ENCODE data around the gene ATRNL1.
"Not testable (repeated sequence)": the region's sequence is repeated elsewhere in the genome, so short reads cannot be mapped to it uniquely, and the experiment has no call there.

The ATRNL1 gene

GRCh38 chr10:115278294-115278693, 185.1 kb downstream of the ATRNL1 start:
- Histone ChIP-seq H3K27ac (ENCODE audit: low read depth, low read length) (no peak overlapping the region), H3K9ac (ENCODE audit: low read length) (no peak overlapping the region), H3K4me3 (ENCODE audit: low read length) (no peak overlapping the region), H3K36me3 (ENCODE audit: control insufficient read depth, insufficient read depth, low read length) (no peaks in the 10 kb centered on the region), H3K27me3 (ENCODE audit: control insufficient read depth, insufficient read depth, low read length) (no peaks in the 10 kb centered on the region), H3K4me1 (ENCODE audit: control insufficient read depth, insufficient read depth, low read length) (no peaks in the 10 kb centered on the region)

GRCh38 chr10:115295213-115295805, 202.1 kb downstream of the ATRNL1 start:
- H3K27ac ChIP-seq (ENCODE audit: low read depth, low read length), result no peak overlapping the region
- no peak overlapping the region for H3K4me3 ChIP-seq (ENCODE audit: low read length)
- no peak overlapping the region for H3K9ac ChIP-seq (ENCODE audit: low read length)
- no peaks in the 10 kb centered on the region for H3K27me3 ChIP-seq (ENCODE audit: control insufficient read depth, insufficient read depth, low read length)
- H3K4me1 ChIP-seq (ENCODE audit: control insufficient read depth, insufficient read depth, low read length), result no peaks in the 10 kb centered on the region
- H3K36me3 ChIP-seq (ENCODE audit: control insufficient read depth, insufficient read depth, low read length), result no peaks in the 10 kb centered on the region

GRCh38 chr10:115300080-115300479, 206.9 kb downstream of the ATRNL1 start:
- H3K27ac ChIP-seq (ENCODE audit: low read depth, low read length), result no peak overlapping the region
- no peak overlapping the region for H3K4me3 ChIP-seq (ENCODE audit: low read length)
- no peaks in the 10 kb centered on the region for H3K27me3 ChIP-seq (ENCODE audit: control insufficient read depth, insufficient read depth, low read length)
- no peak overlapping the region for H3K9ac ChIP-seq (ENCODE audit: low read length)
- no peaks in the 10 kb centered on the region for H3K36me3 ChIP-seq (ENCODE audit: control insufficient read depth, insufficient read depth, low read length)
- H3K4me1 ChIP-seq (ENCODE audit: control insufficient read depth, insufficient read depth, low read length), result no peaks in the 10 kb centered on the region

- not testable (repeated sequence) for H3K4me1 ChIP-seq (ENCODE audit: control insufficient read depth, insufficient read depth, low read length); H3K27me3 ChIP-seq (ENCODE audit: control insufficient read depth, insufficient read depth, low read length); H3K27ac ChIP-seq (ENCODE audit: low read depth, low read length); H3K36me3 ChIP-seq (ENCODE audit: control insufficient read depth, insufficient read depth, low read length); H3K4me3 ChIP-seq (ENCODE audit: low read length); H3K9ac ChIP-seq (ENCODE audit: low read length)
These were observed 226.5 kb downstream of the ATRNL1 start for GRCh38 chr10:115319669-115320068.

GRCh38 chr10:115321360-115321759, 228.2 kb downstream of the ATRNL1 start:
- no peak overlapping the region for H3K27ac ChIP-seq (ENCODE audit: low read depth, low read length)
- H3K36me3 ChIP-seq (ENCODE audit: control insufficient read depth, insufficient read depth, low read length), result no peaks in the 10 kb centered on the region
- no peak overlapping the region for H3K9ac ChIP-seq (ENCODE audit: low read length)
- no peak overlapping the region for H3K4me3 ChIP-seq (ENCODE audit: low read length)
- H3K27me3 ChIP-seq (ENCODE audit: control insufficient read depth, insufficient read depth, low read length), result no peaks in the 10 kb centered on the region
- no peaks in the 10 kb centered on the region for H3K4me1 ChIP-seq (ENCODE audit: control insufficient read depth, insufficient read depth, low read length)

GRCh38 chr10:115328331-115328730, 235.2 kb downstream of the ATRNL1 start:
- no peaks in the 10 kb centered on the region for H3K27me3 ChIP-seq (ENCODE audit: control insufficient read depth, insufficient read depth, low read length)
- no peak overlapping the region for H3K4me3 ChIP-seq (ENCODE audit: low read length)
- no peaks in the 10 kb centered on the region for H3K4me1 ChIP-seq (ENCODE audit: control insufficient read depth, insufficient read depth, low read length)
- no peak overlapping the region for H3K27ac ChIP-seq (ENCODE audit: low read depth, low read length)
- H3K9ac ChIP-seq (ENCODE audit: low read length), result no peak overlapping the region
- no peaks in the 10 kb centered on the region for H3K36me3 ChIP-seq (ENCODE audit: control insufficient read depth, insufficient read depth, low read length)

- H3K36me3 ChIP-seq (ENCODE audit: control insufficient read depth, insufficient read depth, low read length), result no peaks in the 10 kb centered on the region
- no peak overlapping the region for H3K9ac ChIP-seq (ENCODE audit: low read length)
- no peak overlapping the region for H3K27ac ChIP-seq (ENCODE audit: low read depth, low read length)
- no peaks in the 10 kb centered on the region for H3K27me3 ChIP-seq (ENCODE audit: control insufficient read depth, insufficient read depth, low read length)
- no peak overlapping the region for H3K4me3 ChIP-seq (ENCODE audit: low read length)
- H3K4me1 ChIP-seq (ENCODE audit: control insufficient read depth, insufficient read depth, low read length), result no peaks in the 10 kb centered on the region
These were observed 242.2 kb downstream of the ATRNL1 start for GRCh38 chr10:115335366-115335765.

- no peak overlapping the region for H3K9ac ChIP-seq (ENCODE audit: low read length)
- H3K4me3 ChIP-seq (ENCODE audit: low read length), result no peak overlapping the region
- no peaks in the 10 kb centered on the region for H3K4me1 ChIP-seq (ENCODE audit: control insufficient read depth, insufficient read depth, low read length)
- H3K36me3 ChIP-seq (ENCODE audit: control insufficient read depth, insufficient read depth, low read length), result no peaks in the 10 kb centered on the region
- H3K27me3 ChIP-seq (ENCODE audit: control insufficient read depth, insufficient read depth, low read length), result no peaks in the 10 kb centered on the region
- H3K27ac ChIP-seq (ENCODE audit: low read depth, low read length), result no peak overlapping the region
These were observed 262.1 kb downstream of the ATRNL1 start for GRCh38 chr10:115355162-115355760.

- not testable (repeated sequence) for H3K4me1 ChIP-seq (ENCODE audit: control insufficient read depth, insufficient read depth, low read length); H3K9ac ChIP-seq (ENCODE audit: low read length); H3K27ac ChIP-seq (ENCODE audit: low read depth, low read length); H3K27me3 ChIP-seq (ENCODE audit: control insufficient read depth, insufficient read depth, low read length); H3K36me3 ChIP-seq (ENCODE audit: control insufficient read depth, insufficient read depth, low read length); H3K4me3 ChIP-seq (ENCODE audit: low read length)
These were observed 274.8 kb downstream of the ATRNL1 start for GRCh38 chr10:115367920-115368319.

GRCh38 chr10:115379064-115379463, 285.9 kb downstream of the ATRNL1 start:
- H3K36me3 ChIP-seq (ENCODE audit: control insufficient read depth, insufficient read depth, low read length), result no peaks in the 10 kb centered on the region
- no peak overlapping the region for H3K4me3 ChIP-seq (ENCODE audit: low read length)
- no peak overlapping the region for H3K27ac ChIP-seq (ENCODE audit: low read depth, low read length)
- no peaks in the 10 kb centered on the region for H3K4me1 ChIP-seq (ENCODE audit: control insufficient read depth, insufficient read depth, low read length)
- no peak overlapping the region for H3K9ac ChIP-seq (ENCODE audit: low read length)
- no peaks in the 10 kb centered on the region for H3K27me3 ChIP-seq (ENCODE audit: control insufficient read depth, insufficient read depth, low read length)

- H3K9ac ChIP-seq (ENCODE audit: low read length), result no peak overlapping the region
- H3K4me3 ChIP-seq (ENCODE audit: low read length), result no peak overlapping the region
- H3K36me3 ChIP-seq (ENCODE audit: control insufficient read depth, insufficient read depth, low read length), result no peaks in the 10 kb centered on the region
- H3K4me1 ChIP-seq (ENCODE audit: control insufficient read depth, insufficient read depth, low read length), result no peaks in the 10 kb centered on the region
- no peaks in the 10 kb centered on the region for H3K27me3 ChIP-seq (ENCODE audit: control insufficient read depth, insufficient read depth, low read length)
- no peak overlapping the region for H3K27ac ChIP-seq (ENCODE audit: low read depth, low read length)
These were observed 291.5 kb downstream of the ATRNL1 start for GRCh38 chr10:115384665-115385064.

- no peaks in the 10 kb centered on the region for H3K27me3 ChIP-seq (ENCODE audit: control insufficient read depth, insufficient read depth, low read length)
These were observed 297.4 kb downstream of the ATRNL1 start for GRCh38 chr10:115390607-115391006.

GRCh38 chr10:115398026-115398425, 304.9 kb downstream of the ATRNL1 start:
- no peaks in the 10 kb centered on the region for H3K36me3 ChIP-seq (ENCODE audit: control insufficient read depth, insufficient read depth, low read length)
- no peak overlapping the region for H3K4me3 ChIP-seq (ENCODE audit: low read length)
- H3K9ac ChIP-seq (ENCODE audit: low read length), result no peak overlapping the region
- H3K27me3 ChIP-seq (ENCODE audit: control insufficient read depth, insufficient read depth, low read length), result no peaks in the 10 kb centered on the region
- no peak overlapping the region for H3K27ac ChIP-seq (ENCODE audit: low read depth, low read length)
- no peaks in the 10 kb centered on the region for H3K4me1 ChIP-seq (ENCODE audit: control insufficient read depth, insufficient read depth, low read length)

More at GRCh38 chr10:115390607-115391006, 297.4 kb downstream of the ATRNL1 start:
- no peak overlapping the region for H3K9ac ChIP-seq (ENCODE audit: low read length)
- no peak overlapping the region for H3K27ac ChIP-seq (ENCODE audit: low read depth, low read length)
- H3K4me3 ChIP-seq (ENCODE audit: low read length), result no peak overlapping the region
- no peaks in the 10 kb centered on the region for H3K36me3 ChIP-seq (ENCODE audit: control insufficient read depth, insufficient read depth, low read length)
- H3K4me1 ChIP-seq (ENCODE audit: control insufficient read depth, insufficient read depth, low read length), result no peaks in the 10 kb centered on the region
